Neural progenitor cell (in vitro differentiated cells): ENCODE data around the gene OLFML2B. TPM values are rescaled to one million over a fixed set of nuclear protein-coding genes. Genes with fewer than 3 reads are reported as not detected.

Experiments used
- DNase-seq: peaks from one replicate; pipeline ENCODE4 v3.0.0-alpha.2; 2016; ENCODE audit warnings: low spot score
- H2AFZ ChIP-seq: fragments of 200-600 bp; sonication (generic); replicated peaks from 2 replicates; pipeline ENCODE4 v1.6.1; 2016; ENCODE audit warnings: antibody characterized with exemption
- H3F3A ChIP-seq: fragments of 200-600 bp; sonication (generic); 2 replicates; pipeline ENCODE4 v1.6.1; 2016; ENCODE audit warnings: antibody characterized with exemption, low read depth
- H3K27ac ChIP-seq: fragments of 200-600 bp; sonication (generic); 2 replicates; pipeline ENCODE4 v1.5.1; 2016; ENCODE audit warnings: mild to moderate bottlenecking
- H3K27me3 ChIP-seq: fragments of 200-600 bp; sonication (generic); 2 replicates; pipeline ENCODE4 v1.6.1; 2016; ENCODE audit warnings: mild to moderate bottlenecking, moderate library complexity
- H3K36me3 ChIP-seq: fragments of 200-600 bp; sonication (generic); 2 replicates; pipeline ENCODE4 v1.5.1; 2016
- H3K4me1 ChIP-seq: fragments of 200-600 bp; sonication (generic); 2 replicates; pipeline ENCODE4 v1.6.1; 2016; ENCODE audit warnings: mixed run types
- H3K4me2 ChIP-seq: fragments of 200-600 bp; sonication (generic); 2 replicates; pipeline ENCODE4 v1.6.1; 2016
- H3K4me3 ChIP-seq: fragments of 200-600 bp; sonication (generic); 2 replicates; pipeline ENCODE4 v1.5.1; 2016
- H3K79me2 ChIP-seq: fragments of 200-600 bp; sonication (generic); 2 replicates; pipeline ENCODE4 v1.6.1; 2016; ENCODE audit warnings: low read depth
- H3K9ac ChIP-seq: fragments of 200-600 bp; sonication (generic); 2 replicates; pipeline ENCODE4 v1.6.1; 2016
- H3K9me3 ChIP-seq: fragments of 200-600 bp; sonication (generic); 2 replicates; pipeline ENCODE4 v1.5.1; 2016; ENCODE audit warnings: low read depth
- H4K20me1 ChIP-seq: fragments of 200-600 bp; sonication (generic); 2 replicates; pipeline ENCODE4 v1.6.1; 2016; ENCODE audit warnings: low read depth
- H3K27ac Mint-ChIP-seq: 3 replicates; pipeline ENCODE4 v1.8.0; 2021; ENCODE audit warnings: mixed read lengths
- H3K27me3 Mint-ChIP-seq: 2 replicates; pipeline ENCODE4 v1.8.0; 2022; ENCODE audit warnings: low read depth, mild to moderate bottlenecking, inconsistent platforms, moderate library complexity, mixed read lengths; ENCODE audit not compliant: insufficient read depth
- H3K36me3 Mint-ChIP-seq: 3 replicates; pipeline ENCODE4 v1.8.0; 2021; ENCODE audit warnings: mixed read lengths
- H3K4me1 Mint-ChIP-seq: 3 replicates; pipeline ENCODE4 v1.8.0; 2021; ENCODE audit warnings: mixed read lengths
- H3K4me3 Mint-ChIP-seq: 3 replicates; pipeline ENCODE4 v1.8.0; 2021; ENCODE audit warnings: mild to moderate bottlenecking, moderate library complexity, mixed read lengths
- H3K9me3 Mint-ChIP-seq: 3 replicates; pipeline ENCODE4 v1.8.0; 2020; ENCODE audit warnings: mixed read lengths
- EZH2 ChIP-seq: fragments of 200-600 bp; sonication (generic); IDR thresholded peaks from 2 replicates; pipeline ENCODE4 v1.6.1; 2017; ENCODE audit warnings: antibody characterized with exemption, mild to moderate bottlenecking, moderate library complexity
- EZH2phosphoT487 ChIP-seq: fragments of 200-600 bp; sonication (generic); IDR thresholded peaks from 2 replicates; pipeline ENCODE4 v1.6.1; 2017; ENCODE audit warnings: antibody characterized with exemption
- total RNA-seq: library from RNA; depleted of rRNA; stranded (reverse); fragments of >200 nt; gene quantifications from 2 replicates; pipeline ENCODE4 v1.2.3, GENCODE V29; 2015; ENCODE audit warnings: low replicate concordance
- TF ChIP-seq, protein P1 (sequence below): fragments of 200-600 bp; sonication (generic); IDR thresholded peaks from 2 replicates; pipeline ENCODE4 v1.5.1; 2017; ENCODE audit warnings: antibody characterized with exemption, mild to moderate bottlenecking

Gene OLFML2B
- total RNA-seq, 1 donor from 2014 or later, result 1.3 TPM

DNA sequence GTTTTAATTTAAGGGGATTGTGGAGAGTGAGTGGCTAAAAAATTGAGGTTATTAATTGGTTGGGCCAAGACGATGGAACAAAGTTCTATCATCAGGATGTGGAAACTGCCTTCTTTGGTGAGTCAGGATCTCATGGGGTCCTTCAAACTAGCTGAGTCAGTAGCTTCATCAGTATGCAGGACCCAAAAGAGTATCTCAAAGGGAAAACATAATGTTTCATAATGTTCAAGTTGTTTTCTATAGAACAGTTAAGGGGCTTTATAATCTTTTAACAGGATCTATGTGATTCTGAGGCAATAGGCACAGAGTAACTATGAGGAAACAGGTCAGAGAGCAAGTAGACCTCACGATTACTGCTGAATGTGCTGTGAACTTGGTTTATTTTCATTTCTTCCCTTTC is 3.2 kb upstream of the OLFML2B start:
- H3K4me3 Mint-ChIP-seq, result no peak overlapping the region
- Histone ChIP-seq H3F3A (peaks cover 10% of the 10 kb centered on the region), H3K27me3 (peaks cover 54% of the 10 kb centered on the region), H3K4me1 (peaks cover 6% of the 10 kb centered on the region), H3K27ac (no peak overlapping the region), H3K9me3 (no peaks in the 10 kb centered on the region), H3K4me3 (no peak overlapping the region), H2AFZ (no peak overlapping the region), H4K20me1 (no peaks in the 10 kb centered on the region), H3K4me2 (no peak overlapping the region), H3K79me2 (no peaks in the 10 kb centered on the region), H3K9ac (no peak overlapping the region), H3K36me3 (no peaks in the 10 kb centered on the region)
- H3K27me3 Mint-ChIP-seq, result peaks cover 11% of the 10 kb centered on the region
- H3K36me3 Mint-ChIP-seq, result peaks cover 5% of the 10 kb centered on the region
- no peak for DNase-seq
- TF ChIP-seq, protein P1, sequence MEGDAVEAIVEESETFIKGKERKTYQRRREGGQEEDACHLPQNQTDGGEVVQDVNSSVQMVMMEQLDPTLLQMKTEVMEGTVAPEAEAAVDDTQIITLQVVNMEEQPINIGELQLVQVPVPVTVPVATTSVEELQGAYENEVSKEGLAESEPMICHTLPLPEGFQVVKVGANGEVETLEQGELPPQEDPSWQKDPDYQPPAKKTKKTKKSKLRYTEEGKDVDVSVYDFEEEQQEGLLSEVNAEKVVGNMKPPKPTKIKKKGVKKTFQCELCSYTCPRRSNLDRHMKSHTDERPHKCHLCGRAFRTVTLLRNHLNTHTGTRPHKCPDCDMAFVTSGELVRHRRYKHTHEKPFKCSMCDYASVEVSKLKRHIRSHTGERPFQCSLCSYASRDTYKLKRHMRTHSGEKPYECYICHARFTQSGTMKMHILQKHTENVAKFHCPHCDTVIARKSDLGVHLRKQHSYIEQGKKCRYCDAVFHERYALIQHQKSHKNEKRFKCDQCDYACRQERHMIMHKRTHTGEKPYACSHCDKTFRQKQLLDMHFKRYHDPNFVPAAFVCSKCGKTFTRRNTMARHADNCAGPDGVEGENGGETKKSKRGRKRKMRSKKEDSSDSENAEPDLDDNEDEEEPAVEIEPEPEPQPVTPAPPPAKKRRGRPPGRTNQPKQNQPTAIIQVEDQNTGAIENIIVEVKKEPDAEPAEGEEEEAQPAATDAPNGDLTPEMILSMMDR, result no peak
- TF ChIP-seq EZH2, result no peak
- no peak for TF ChIP-seq EZH2phosphoT487
- peaks cover 4% of the 10 kb centered on the region for H3K9me3 Mint-ChIP-seq
- H3K4me1 Mint-ChIP-seq, result peaks cover 13% of the 10 kb centered on the region
- no peak overlapping the region for H3K27ac Mint-ChIP-seq

- no peaks in the 10 kb centered on the region for H3K79me2 ChIP-seq
- no peak overlapping the region for H2AFZ ChIP-seq
- H3K27me3 Mint-ChIP-seq, result peaks cover 14% of the 10 kb centered on the region
- no peaks in the 10 kb centered on the region for H3K9me3 ChIP-seq
- no peak overlapping the region for H3K4me3 Mint-ChIP-seq
- no peak overlapping the region for H3K9ac ChIP-seq
- no peaks in the 10 kb centered on the region for H3K36me3 ChIP-seq
- no peak overlapping the region for H3K27ac Mint-ChIP-seq
- H3K27ac ChIP-seq, result no peak overlapping the region
- no peak overlapping the region for H3K4me3 ChIP-seq
- H3K36me3 Mint-ChIP-seq, result peaks cover 5% of the 10 kb centered on the region
- H3K4me1 ChIP-seq, result peaks cover 14% of the 10 kb centered on the region
- DNase-seq, result no peak
- H4K20me1 ChIP-seq, result no peaks in the 10 kb centered on the region
- peaks cover 17% of the 10 kb centered on the region for H3F3A ChIP-seq
- peaks cover 4% of the 10 kb centered on the region for H3K9me3 Mint-ChIP-seq
- no peak overlapping the region for H3K4me2 ChIP-seq
- H3K4me1 Mint-ChIP-seq, result peaks cover 22% of the 10 kb centered on the region
- peaks cover 61% of the 10 kb centered on the region for H3K27me3 ChIP-seq
- TF ChIP-seq EZH2 (no peak), EZH2phosphoT487 (no peak)
- TF ChIP-seq, protein P1, result no peak
Measured at GRCh38 chr1:162025541-162025940, 1.9 kb upstream of the OLFML2B start.

DNA sequence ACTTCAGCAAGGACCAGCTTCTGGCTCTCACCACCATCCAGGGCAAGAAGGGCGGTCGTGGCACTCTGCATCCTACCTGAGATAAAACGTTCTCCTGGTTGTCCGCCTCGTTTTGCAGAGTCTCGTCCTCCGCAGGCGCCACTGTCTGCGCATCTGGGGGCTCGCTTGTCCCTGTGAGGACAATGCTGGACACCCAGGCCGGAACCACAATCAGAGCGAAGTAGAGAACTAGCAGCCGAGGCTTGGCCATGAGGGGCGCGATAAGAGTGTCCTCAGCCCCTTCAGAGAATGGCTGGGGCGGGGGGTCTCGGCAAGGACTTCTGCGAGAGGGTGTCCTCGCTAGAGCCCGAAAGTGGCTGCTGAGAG is 505 bp downstream of the OLFML2B start:
- H3K4me2 ChIP-seq, result peak overlapping the region; percentile 90
- H3K79me2 ChIP-seq, result no peaks in the 10 kb centered on the region
- H3F3A ChIP-seq, result peaks cover 17% of the 10 kb centered on the region
- H3K4me1 ChIP-seq, result peaks cover 14% of the 10 kb centered on the region
- Mint-ChIP-seq H3K4me3 (peak overlapping the region; percentile 97), H3K4me1 (peaks cover 22% of the 10 kb centered on the region), H3K9me3 (peaks cover 4% of the 10 kb centered on the region), H3K27ac (peak overlapping the region; percentile 88), H3K36me3 (peaks cover 5% of the 10 kb centered on the region), H3K27me3 (peaks cover 9% of the 10 kb centered on the region)
- H3K9me3 ChIP-seq, result no peaks in the 10 kb centered on the region
- DNase-seq, result no peak
- no peak overlapping the region for H3K27ac ChIP-seq
- peak overlapping the region; percentile 27 for H3K9ac ChIP-seq
- H4K20me1 ChIP-seq, result no peaks in the 10 kb centered on the region
- peaks cover 61% of the 10 kb centered on the region for H3K27me3 ChIP-seq
- H3K4me3 ChIP-seq, result peak overlapping the region; percentile 69
- H3K36me3 ChIP-seq, result no peaks in the 10 kb centered on the region
- H2AFZ ChIP-seq, result peak overlapping the region; percentile 100
- TF ChIP-seq, protein P1, result no peak
- TF ChIP-seq EZH2phosphoT487 (peak; percentile 4), EZH2 (no peak)
